Heart right ventricle (tissue), 16 donors: Measurements from ENCODE around the gene TFEC. TPM values are rescaled to one million over a fixed set of nuclear protein-coding genes. Genes with fewer than 3 reads are reported as not detected.

Source experiments
- ATAC-seq, 8 donors: fragments of 200-7000 bp; cut with Tn5 transposase; one replicate each; pipeline ENCODE4 v1.9.1; 2020; ENCODE audit warnings: mild to moderate bottlenecking in 8 of 8, moderate library complexity in 8 of 8, moderate number of reproducible peaks in 1 of 8
- DNase-seq, 2 donors: peaks; one replicate each; pipeline ENCODE4 v3.0.0-alpha.2; 2020
- H3K27ac ChIP-seq, 10 donors: fragments of 200-600 bp; sonication (generic) in 2 of 10; one replicate each; pipeline versions ENCODE4 v1.5.0 to v1.8.0; 2020 to 2022; ENCODE audit warnings: mild to moderate bottlenecking in 3 of 10
- H3K27me3 ChIP-seq, 7 donors: fragments of 200-600 bp; one replicate each; pipeline ENCODE4 v1.8.0; 2021 to 2022; ENCODE audit warnings: mild to moderate bottlenecking in 2 of 7
- H3K36me3 ChIP-seq, 9 donors: fragments of 200-600 bp; sonication (generic) in 1 of 9; one replicate each; pipeline versions ENCODE4 v1.5.0 to v1.8.0; 2020 to 2022; ENCODE audit warnings: mild to moderate bottlenecking in 2 of 9
- H3K4me1 ChIP-seq, 9 donors: fragments of 200-600 bp; sonication (generic) in 1 of 9; one replicate each; pipeline versions ENCODE4 v1.5.0 to v1.8.0; 2020 to 2022; ENCODE audit warnings: mild to moderate bottlenecking in 4 of 9
- H3K4me3 ChIP-seq, 10 donors: fragments of 200-600 bp; sonication (generic) in 2 of 10; one replicate each; pipeline versions ENCODE4 v1.5.0 to v1.8.0; 2020 to 2022; ENCODE audit warnings: mild to moderate bottlenecking in 7 of 10, moderate library complexity in 2 of 10
- H3K9me3 ChIP-seq, 11 donors: fragments of 200-600 bp in 10 of 11; sonication (generic) in 2 of 11; one replicate each; pipeline versions ENCODE4 v1.5.0 to v1.8.0; 2013 to 2022; ENCODE audit warnings: mild to moderate bottlenecking in 2 of 11, control low read depth in 1 of 11, moderate library complexity in 1 of 11
- CTCF ChIP-seq, 9 donors: fragments of 200-600 bp; sonication (generic) in 2 of 9; IDR thresholded peaks; one replicate each; pipeline versions ENCODE4 v1.5.0 to v1.8.0; 2021 to 2022; ENCODE audit warnings: antibody characterized with exemption in 9 of 9, mild to moderate bottlenecking in 5 of 9, moderate library complexity in 1 of 9
- WGBS, 2 donors: extraction: QIAGEN DNeasy Blood & Tissue Kit; methylation state at CpG; one replicate each; pipeline ENCODE4 v1.1.7; 2013; ENCODE audit warnings: inconsistent platforms in 1 of 2; 5-methylcytosine and 5-hydroxymethylcytosine counted together
- intact Hi-C, 10 donors: fragments of 100-400 bp; cut with DNase I; formaldehyde crosslinking; loops; one replicate each; pipeline versions ENCODE4 v1.11.1 to v1.14.2; 2022
- polyA plus RNA-seq, 2 donors: library from polyadenylated mRNA; stranded (reverse); fragments of 200-250 nt; gene quantifications; one replicate each; pipeline ENCODE4 v1.2.3, GENCODE V29; 2013
- total RNA-seq, 10 donors: library from RNA; stranded (reverse); fragmentation: NEBNext Ultra II Directional in 3 of 10; extraction: Animal tissue kit (Norgen Biotek cat#: 25700) in 3 of 10; gene quantifications; one replicate each; pipeline versions ENCODE4 v1.2.1 to v1.2.4, GENCODE V29; 2021 to 2023
- donor health status: Arrhythmogenic right ventricular cardiomyopathy.
- donor health status: ischemic (EF 13 %, LVEDD 7.1; RV severe dilation, severe dysfunction).
- donor health status: healthy with polysubstance abuse.
- donor health status: DM: no; HTN: yes; CAD: no.
- donor health status: DM: no; HTN: no; CAD: no.
- donor health status: ischemic (EF 25% LVEDD 6.9; RV normal size, moderate dysfunction).
- donor health status: ischemic (EF 25% LVEDD 5.7; RV mildly dilated, moderate dysfunction).
- donor health status: healthy.
- donor health status: DM: yes; HTN: yes; CAD: no.
- donor health status: Ischemic cardiomyopathy.
- donor health status: ischemic (EF 35%, LVEDD 5.7; RV mildly dilated, moderate dysfunction).
- donor health status: nonischemic (EF 11% LVEDD 7.7; RV severe dilation, severe dysfunction).
- donor health status: DM: yes; HTN: yes; CAD: no.
- donor health status: PGD.
- donor health status: ischemic (EF 29% LVEDD 5.4; RV normal size, mild dysfunction).
- donor health status: nonischemic (EF 23%, LVEDD 6.1; RV moderate dilation, normal function).

The TFEC gene
- total and polyA plus RNA-seq, 12 donors, result 0.28 to 12.4 (median 0.70) TPM

GRCh38 chr7:115975766-115976165 is 54.8 kb downstream of the TFEC start:
- H3K36me3 ChIP-seq, result no peaks in the 10 kb centered on the region
- no peak overlapping the region for H3K27ac ChIP-seq
- no peak for DNase-seq
- no peak for ATAC-seq
- H3K4me1 ChIP-seq, result no peaks in the 10 kb centered on the region
- H3K9me3 ChIP-seq, result no peaks in the 10 kb centered on the region
- WGBS, 2 donors, result 74 to 76% methylated on average over 5 of the region's 5 CpGs
- no peak overlapping the region for H3K4me3 ChIP-seq
- TF ChIP-seq CTCF (IDR thresholded peaks at IDR 0.05), result no peak
- intact Hi-C loops, result no loop called here
- no peaks in the 10 kb centered on the region for H3K27me3 ChIP-seq

- Histone ChIP-seq H3K4me1 (no peaks in the 10 kb centered on the region), H3K36me3 (no peaks in the 10 kb centered on the region), H3K27me3 (no peaks in the 10 kb centered on the region), H3K4me3 (no peak overlapping the region), H3K9me3 (no peaks in the 10 kb centered on the region), H3K27ac (no peak overlapping the region)
- ATAC-seq (no peak), DNase-seq (no peak)
- TF ChIP-seq CTCF (IDR thresholded peaks at IDR 0.05), result no peak
- intact Hi-C loops, result no loop called here
- WGBS, 2 donors, result 81 to 85% methylated on average over 3 of the region's 3 CpGs
Measured at GRCh38 chr7:115973406-115973805, 57.2 kb downstream of the TFEC start.

GRCh38 chr7:115971506-115971905 is 59.1 kb downstream of the TFEC start:
- no peaks in the 10 kb centered on the region for H3K4me1 ChIP-seq
- H3K4me3 ChIP-seq, result no peak overlapping the region
- intact Hi-C loops, result no loop called here
- ATAC-seq (no peak), DNase-seq (no peak)
- no peak overlapping the region for H3K27ac ChIP-seq
- H3K36me3 ChIP-seq, result no peaks in the 10 kb centered on the region
- H3K9me3 ChIP-seq, result no peaks in the 10 kb centered on the region
- TF ChIP-seq CTCF (IDR thresholded peaks at IDR 0.05), result no peak
- H3K27me3 ChIP-seq, result no peaks in the 10 kb centered on the region

- Histone ChIP-seq H3K27ac (no peak overlapping the region), H3K4me3 (no peak overlapping the region), H3K9me3 (no peaks in the 10 kb centered on the region), H3K36me3 (no peaks in the 10 kb centered on the region), H3K4me1 (no peaks in the 10 kb centered on the region), H3K27me3 (no peaks in the 10 kb centered on the region)
- WGBS, 2 donors, result 75 to 77% methylated on average over 1 of the region's 1 CpG
- TF ChIP-seq CTCF (IDR thresholded peaks at IDR 0.05), result no peak
- ATAC-seq (no peak), DNase-seq (no peak)
- intact Hi-C loops, result no loop called here
Measured at GRCh38 chr7:115968596-115968995, 62.0 kb downstream of the TFEC start.

GRCh38 chr7:115968171-115968570 is 62.4 kb downstream of the TFEC start:
- Histone ChIP-seq H3K27me3 (no peaks in the 10 kb centered on the region), H3K4me3 (no peak overlapping the region), H3K36me3 (no peaks in the 10 kb centered on the region), H3K9me3 (no peaks in the 10 kb centered on the region), H3K4me1 (no peaks in the 10 kb centered on the region), H3K27ac (no peak overlapping the region)
- intact Hi-C loops, result no loop called here
- DNase-seq (no peak), ATAC-seq (no peak)
- 71 to 74% methylated on average over 1 of the region's 1 CpG for WGBS, 2 donors
- TF ChIP-seq CTCF (IDR thresholded peaks at IDR 0.05), result no peak
